CD4-positive, alpha-beta T cell treated with Interleukin-17A for 4 hours (primary cell): ENCODE results near the gene ARF1.
"Not testable (repeated sequence)": the region's sequence is repeated elsewhere in the genome, so short reads cannot be mapped to it uniquely, and the experiment has no call there.

ENCODE experiments used
- DNase-seq: peaks from one replicate; pipeline ENCODE4 v3.0.0-alpha.2; 2020; ENCODE audit warnings: mixed read lengths

ARF1 gene

DNA sequence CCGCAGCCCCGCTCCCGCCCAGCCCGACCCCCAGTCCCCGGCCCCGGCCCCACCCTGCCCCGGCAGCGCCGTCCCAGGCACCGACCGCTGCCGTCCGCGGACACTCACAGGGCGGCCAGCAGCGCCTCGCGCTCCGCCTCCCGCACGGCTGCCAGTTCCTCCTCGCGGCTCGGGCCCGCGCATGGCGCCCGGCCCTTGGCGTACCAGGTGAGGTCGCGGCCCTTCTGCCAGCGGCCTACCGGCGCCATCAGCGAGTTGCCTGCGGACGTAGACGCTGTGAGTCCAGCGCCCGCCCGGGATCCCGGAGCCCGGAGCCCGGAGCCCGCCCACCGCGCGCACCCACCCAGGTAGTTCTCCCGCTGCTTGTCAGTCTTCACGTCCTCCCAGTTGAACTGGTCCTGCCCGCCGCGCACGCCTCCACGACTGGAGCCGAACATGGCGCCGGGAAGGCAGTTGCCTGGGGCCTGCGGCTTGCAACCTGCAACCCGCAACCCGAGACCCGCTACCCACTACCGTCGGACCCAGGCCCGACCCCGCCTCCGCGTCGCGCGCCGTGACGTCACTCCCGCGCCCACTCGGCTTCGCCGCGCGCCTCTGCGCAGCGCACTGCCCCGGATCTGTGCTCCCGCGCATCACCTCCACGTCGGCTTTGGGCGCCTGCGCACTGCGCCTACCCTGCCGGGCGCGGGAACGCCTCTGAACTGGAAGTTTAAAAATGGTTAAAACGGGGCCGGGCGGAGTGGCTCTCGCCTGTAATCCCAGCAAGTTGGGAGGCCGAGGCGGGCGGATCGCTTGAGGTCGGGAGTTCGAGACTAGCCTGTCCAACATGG is 20.5 kb downstream of the ARF1 start, which contains the start of gene C1orf35:
TSS of gene C1orf35 (minus strand) at position 535 of the 830 bp plus-strand sequence. CDS start at position 437, 98 bp downstream.
- peak; percentile 96 for DNase-seq

GRCh38 chr1:228104526-228105269 is 22.2 kb downstream of the ARF1 start:
- DNase-seq: no peak

DNA sequence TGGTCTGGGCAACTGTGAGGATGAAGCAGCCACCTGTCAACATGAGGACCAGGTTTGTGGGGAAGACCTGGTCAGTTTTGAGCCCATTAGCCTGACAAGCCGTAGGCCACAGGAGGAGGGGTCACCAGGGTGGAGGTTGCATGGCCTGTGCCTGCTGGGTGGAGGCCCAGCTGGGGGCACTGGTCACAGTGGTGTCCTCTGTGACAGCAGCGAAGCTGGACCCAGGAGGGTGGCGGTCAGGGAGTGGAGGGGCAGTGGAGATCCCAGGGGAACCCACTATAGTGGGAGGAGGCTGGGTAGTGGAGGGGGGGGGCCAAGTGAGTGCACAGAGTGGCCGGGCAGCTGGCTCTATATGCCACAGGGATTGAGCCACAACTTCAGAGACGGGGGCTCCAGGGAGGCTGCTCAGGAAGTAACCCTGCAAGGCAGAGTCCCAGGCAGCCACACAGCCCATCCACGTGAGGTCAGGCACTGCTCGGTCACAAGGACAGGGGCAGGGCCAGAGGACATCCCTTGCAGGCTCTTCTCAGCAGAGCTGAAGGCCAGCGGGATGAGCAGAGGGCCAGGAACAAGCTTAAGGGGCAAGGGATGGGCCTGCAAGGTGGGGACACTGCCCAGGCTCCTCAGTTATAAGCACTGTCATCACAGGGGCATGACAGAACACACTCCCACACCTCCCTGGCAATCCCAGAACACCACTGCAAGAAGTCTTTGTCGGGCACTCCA is 22.9 kb downstream of the ARF1 start:
- DNase-seq: no peak

DNA sequence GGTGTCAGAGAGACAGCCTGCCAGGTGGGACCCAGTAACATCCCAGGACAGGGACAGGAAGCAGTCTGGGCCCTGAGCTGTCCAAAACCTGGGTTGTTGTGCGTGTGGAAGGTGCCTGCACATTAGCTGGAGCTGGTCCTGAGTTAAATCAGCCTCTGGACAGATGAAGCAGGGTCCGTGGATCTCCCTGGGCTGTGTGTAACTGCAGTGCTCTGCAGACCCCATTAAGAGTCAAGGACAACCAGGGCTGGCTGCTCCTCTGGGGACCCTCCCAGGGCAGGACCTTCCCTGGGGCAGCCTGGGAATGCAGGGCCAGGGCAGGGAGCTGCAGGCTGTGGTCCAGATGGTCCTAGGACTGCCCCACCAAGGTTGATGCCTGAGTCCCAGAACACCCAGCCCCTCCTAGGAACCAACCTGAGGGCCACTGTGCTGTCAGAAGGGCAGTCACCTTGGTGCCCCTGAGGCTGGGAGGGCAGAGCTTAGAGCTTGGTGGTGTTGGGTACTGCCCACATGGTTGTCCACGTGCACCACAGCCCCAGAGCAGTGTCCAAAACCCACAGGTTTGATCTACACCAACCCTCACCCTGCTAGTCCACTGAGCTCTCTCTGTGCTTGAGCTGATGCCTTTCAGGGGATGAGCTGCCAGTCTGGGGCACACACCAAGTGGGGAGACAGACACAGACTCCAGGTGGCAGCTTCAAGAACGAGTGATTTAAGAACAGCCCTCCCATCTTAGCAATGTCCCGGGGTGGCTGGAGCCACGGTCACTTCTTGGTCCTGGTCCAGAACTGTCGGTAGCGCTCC is 23.7 kb downstream of the ARF1 start:
- DNase-seq: no peak

DNA sequence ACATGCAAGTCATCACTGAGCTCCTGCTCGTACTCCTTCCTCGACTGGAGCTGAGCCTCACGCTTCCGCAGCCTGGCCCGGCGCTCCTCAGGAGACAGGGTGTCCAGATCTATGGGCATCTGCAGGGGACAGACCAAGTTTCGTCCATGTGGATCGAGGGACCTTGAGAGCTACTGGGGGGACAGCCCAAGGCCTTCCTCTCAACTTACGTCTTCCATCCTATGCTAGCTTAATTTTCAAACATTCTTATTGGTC is 24.2 kb downstream of the ARF1 start:
- DNase-seq: no peak

DNA sequence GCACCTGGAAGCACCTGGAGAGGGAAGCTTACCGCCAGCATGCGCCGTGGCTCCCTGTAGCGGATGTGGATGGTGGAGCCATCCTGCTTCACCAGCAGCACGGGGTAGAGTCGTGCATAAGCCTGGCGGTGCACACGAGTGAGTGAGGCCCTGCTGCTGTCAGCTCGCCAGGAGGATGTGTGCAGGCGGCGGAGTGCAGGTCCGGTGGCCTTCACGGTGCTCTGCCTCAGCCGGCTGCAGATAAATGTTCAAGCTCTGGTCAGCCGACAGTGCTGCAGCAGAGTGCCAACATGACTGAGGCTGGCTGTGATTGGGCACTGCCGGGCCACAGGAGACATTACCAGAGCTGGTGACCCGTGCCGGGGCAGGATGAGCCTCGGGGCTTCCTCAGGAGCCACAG is 25.1 kb downstream of the ARF1 start:
- no peak for DNase-seq

DNA sequence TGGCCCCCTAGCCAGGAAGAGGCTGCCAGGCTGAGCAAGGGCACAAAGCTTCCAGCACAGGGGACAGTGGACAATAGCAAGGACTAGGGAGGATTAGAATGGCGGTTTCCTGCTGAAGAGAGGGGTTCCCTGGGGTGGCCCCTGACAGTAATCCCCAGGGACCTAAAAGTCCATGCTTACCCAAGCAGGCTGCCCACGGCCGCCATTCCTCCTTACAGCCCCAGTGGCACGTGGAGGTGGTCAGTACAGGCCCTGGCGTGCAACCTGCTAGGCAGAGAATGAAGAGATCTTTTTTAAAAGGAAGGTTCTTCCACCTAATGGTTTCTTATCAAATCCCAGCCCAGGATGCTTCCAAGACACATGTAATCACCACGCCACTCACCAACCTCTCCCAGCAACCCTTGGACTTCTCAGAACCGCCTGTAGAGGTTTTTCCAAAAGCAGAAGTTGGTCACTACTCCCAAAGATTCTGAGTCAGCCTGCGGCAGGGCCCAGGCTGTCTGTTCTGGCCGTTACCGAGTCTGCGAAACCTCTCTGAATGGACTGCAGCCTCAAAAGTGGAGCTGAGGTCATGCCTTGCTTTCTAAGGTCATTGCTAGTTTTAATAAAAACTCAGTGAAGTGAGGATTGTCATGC is 25.7 kb downstream of the ARF1 start:
- no peak for DNase-seq

GRCh38 chr1:228108742-228109072 is 26.2 kb downstream of the ARF1 start:
- DNase-seq: no peak

DNA sequence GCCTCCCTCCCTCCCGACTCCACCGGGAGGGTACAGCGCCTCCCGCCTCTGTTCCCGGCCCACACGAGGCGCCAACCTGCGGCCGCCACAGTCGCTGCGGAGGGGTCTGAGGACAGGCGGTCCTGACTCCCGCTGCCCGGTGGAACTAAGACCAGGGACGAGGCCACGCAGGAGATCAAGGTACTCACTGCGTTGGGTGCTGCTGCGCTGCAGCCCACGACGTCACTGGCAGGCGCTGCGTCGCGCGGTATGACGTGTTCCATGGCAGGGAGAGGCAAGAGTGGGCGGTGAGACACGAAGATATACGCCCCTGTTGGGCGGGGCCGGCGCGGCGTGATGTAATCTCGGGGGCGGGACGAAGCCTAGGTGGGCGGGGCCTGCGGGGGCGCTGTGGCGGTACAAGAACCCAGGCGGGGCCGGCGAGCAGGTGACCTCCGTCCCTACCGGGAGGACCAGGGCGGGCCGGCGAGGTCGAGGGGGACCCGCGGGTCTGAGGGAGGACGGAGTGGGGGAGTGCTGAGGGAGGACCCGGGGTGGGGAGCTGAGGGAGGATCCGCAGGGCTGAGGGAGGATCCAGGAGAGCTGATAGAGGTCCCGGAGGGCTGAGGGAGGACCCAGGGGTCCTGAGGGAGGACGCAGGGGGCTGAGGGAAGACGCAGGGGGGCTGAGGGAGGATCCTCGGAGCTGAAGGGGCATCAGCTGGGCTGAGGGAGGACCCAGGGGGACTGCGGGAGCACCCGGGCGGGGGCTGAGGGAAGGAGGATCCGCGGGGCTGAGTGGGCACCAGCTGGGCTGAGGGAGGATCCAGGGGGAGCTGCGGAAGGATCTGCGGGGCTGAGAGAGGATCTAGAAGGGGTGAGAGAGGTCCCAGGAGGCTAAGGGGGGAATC is 26.8 kb downstream of the ARF1 start, which contains the start of gene MRPL55:
TSS of gene MRPL55 (minus strand) at position 227 of the 889 bp plus-strand sequence. CDS start 1,039 bp downstream, outside the sequence.
- DNase-seq: peak; percentile 98

- no peak for DNase-seq
Measured at GRCh38 chr1:228109962-228110488, 27.5 kb downstream of the ARF1 start.

DNA sequence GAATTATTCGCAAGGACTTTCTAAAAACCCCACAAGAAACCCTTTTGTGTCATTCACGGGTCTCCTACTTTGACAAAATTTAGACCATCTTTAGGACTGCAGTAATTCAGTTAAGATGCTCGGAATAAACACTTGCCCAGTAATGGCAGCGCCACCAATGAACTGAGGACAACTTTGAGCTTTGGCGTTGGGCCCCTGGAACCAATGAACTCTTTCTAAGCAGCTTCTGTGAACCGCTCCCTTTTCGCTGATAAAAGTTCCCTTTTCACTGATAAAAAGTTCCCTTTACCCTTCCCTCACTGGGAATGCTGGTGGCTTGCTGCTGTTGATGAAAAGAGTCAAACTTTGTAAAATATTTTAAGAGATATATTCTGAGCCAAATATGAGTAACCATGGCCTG is 28.0 kb downstream of the ARF1 start:
- no peak for DNase-seq

DNA sequence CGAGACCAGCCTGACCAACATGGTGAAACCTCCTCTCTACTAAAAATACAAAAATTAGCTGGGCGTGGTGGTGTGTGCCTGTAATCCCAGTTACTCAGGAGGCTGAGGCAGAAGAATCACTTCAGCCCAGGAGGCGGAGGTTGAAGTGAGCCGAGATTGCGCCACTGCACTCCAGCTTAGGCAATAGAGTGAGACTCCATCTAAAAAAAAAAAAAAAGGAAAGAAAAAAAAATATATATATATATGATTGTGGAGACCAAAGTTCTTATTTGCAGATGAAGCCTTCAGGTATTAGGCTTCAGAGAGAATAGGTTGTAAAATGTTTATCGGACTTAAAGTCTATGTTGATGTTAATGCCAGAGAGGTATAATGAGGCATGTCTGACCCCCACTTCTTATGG is 28.8 kb downstream of the ARF1 start:
- not testable (repeated sequence) for DNase-seq

- DNase-seq: no peak
Measured at GRCh38 chr1:228112167-228112566, 29.7 kb downstream of the ARF1 start.

- no peak for DNase-seq
Measured at GRCh38 chr1:228112617-228113016, 30.1 kb downstream of the ARF1 start.

DNA sequence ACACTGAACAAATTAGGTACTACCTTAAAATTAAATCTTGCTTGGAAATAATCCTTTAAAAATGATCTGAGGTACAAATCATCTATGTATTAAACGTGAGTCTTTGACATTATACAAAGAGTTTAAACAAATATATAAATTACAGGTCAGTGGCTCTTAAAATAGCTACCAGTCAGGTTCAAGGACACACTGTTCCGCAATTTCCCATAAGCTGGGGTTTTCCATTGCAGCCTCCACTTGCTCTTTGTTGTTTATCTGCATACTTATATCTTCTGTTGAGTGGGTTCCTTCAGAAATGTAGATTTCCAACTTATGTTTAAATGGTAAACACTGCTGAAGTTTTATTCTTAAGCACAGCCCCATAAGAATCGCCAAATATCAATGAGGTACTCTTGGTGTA is 32.3 kb downstream of the ARF1 start:
- no peak for DNase-seq

DNA sequence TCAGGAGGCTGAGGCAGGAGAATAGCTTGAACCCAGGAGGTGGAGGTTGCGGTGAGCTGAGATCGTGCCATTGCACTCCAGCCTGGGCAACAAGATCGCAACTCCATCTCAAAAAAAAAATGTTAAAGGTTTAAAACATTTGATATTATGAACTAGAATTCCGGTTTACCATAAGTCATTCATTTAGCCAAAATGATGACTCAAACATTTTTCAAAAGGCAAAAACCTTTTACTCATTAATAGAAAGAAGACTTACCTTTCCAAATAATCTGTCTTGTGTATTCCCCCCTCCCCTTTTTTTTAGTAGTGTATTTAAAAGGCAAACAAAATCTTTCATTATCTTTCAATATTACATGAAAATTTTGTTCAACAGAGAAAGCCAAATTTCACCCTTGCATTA is 34.8 kb downstream of the ARF1 start:
- DNase-seq: no peak

DNA sequence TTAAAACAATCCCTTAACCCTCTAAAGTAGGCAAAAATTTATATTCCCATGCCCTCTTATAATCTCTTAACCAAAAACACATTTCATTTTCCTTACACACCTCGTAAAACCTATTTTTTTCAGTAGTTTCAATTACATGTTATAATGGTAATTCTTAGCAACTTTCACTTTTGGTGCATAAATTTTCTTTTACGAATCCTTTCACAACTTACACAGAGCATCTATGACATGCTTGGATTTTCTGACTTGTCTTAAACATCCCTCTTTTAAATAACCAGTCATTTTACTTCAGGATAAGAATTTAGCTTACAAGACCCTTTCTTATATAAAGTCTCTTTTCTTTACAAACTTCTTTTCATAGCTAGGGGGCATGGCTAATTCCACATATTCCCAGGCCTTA is 35.5 kb downstream of the ARF1 start:
- DNase-seq: no peak

- DNase-seq: no peak
Measured at GRCh38 chr1:228120351-228120750, 37.8 kb downstream of the ARF1 start.

- no peak for DNase-seq
Measured at GRCh38 chr1:228120857-228121489, 38.5 kb downstream of the ARF1 start.

DNA sequence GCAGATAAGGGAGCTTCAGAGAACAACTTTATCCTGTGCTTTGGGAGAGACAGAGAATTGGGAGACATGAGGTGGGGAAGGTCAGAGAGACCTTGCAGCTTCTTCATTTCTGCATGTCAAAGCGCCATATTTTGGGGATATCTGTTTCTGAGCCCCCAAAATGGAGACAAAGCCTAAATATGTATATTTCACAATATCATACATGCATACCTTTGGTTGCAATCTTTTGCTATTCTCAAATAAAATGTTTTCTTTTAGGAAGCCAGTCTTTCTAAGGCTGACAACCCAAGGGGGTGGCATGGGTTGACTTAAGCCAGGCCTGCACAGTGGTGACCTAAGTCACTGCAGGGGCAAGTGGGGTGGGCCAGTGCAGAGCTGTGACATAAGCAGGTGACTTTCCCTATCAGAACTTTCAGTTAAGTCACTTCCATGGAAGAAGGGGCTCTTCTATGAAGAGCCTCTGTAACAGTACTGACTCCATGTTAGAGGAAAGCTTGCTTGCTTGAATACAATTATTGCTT is 40.5 kb downstream of the ARF1 start:
- DNase-seq: no peak
